DOHH2 (cell line): Measurements from ENCODE around the gene EML1.

ENCODE experiments used
- H3F3A ChIP-seq: fragments of 200-600 bp; sonication (generic), shearing (Covaris generic); 2 replicates; pipeline ENCODE4 v1.6.0; 2016; ENCODE audit warnings: antibody characterized with exemption, mild to moderate bottlenecking; ENCODE audit not compliant: control insufficient read depth, insufficient read depth
- H3K27ac ChIP-seq: fragments of 200-600 bp; sonication (generic); 2 replicates; pipeline ENCODE4 v1.5.1; 2014; ENCODE audit warnings: low read depth, mild to moderate bottlenecking, low read length, moderate library complexity
- H3K27me3 ChIP-seq: fragments of 200-600 bp; sonication (generic); 2 replicates; pipeline ENCODE4 v1.6.1; 2014; ENCODE audit warnings: mild to moderate bottlenecking, low read length, mixed read lengths; ENCODE audit not compliant: control insufficient read depth
- H3K36me3 ChIP-seq: fragments of 200-600 bp; sonication (generic); 2 replicates; pipeline ENCODE4 v1.6.1; 2014; ENCODE audit warnings: mild to moderate bottlenecking, low read length, moderate library complexity, mixed read lengths; ENCODE audit not compliant: control insufficient read depth
- H3K4me1 ChIP-seq: fragments of 200-600 bp; sonication (generic); 2 replicates; pipeline ENCODE4 v1.6.1; 2014; ENCODE audit warnings: mild to moderate bottlenecking, low read length, mixed read lengths; ENCODE audit not compliant: control insufficient read depth
- H3K4me2 ChIP-seq: fragments of 200-600 bp; sonication (generic); 2 replicates; pipeline ENCODE4 v1.6.0; 2014; ENCODE audit warnings: mild to moderate bottlenecking, low read length, moderate library complexity
- H3K4me3 ChIP-seq: fragments of 200-600 bp; sonication (generic); 2 replicates; pipeline ENCODE4 v1.5.1; 2014; ENCODE audit warnings: mild to moderate bottlenecking, low read length, mixed read lengths
- H3K79me2 ChIP-seq: fragments of 200-600 bp; sonication (generic); 2 replicates; pipeline ENCODE4 v1.6.1; 2014; ENCODE audit warnings: mild to moderate bottlenecking, low read length, mixed read lengths; ENCODE audit not compliant: control insufficient read depth
- H3K9me2 ChIP-seq: fragments of 200-600 bp; sonication (generic); replicated peaks from 2 replicates; pipeline ENCODE4 v1.6.1; 2014; ENCODE audit warnings: mild to moderate bottlenecking, low read length, mixed read lengths; ENCODE audit not compliant: control insufficient read depth
- H3K9me3 ChIP-seq: fragments of 200-600 bp; sonication (generic); 2 replicates; pipeline ENCODE4 v1.6.1; 2014; ENCODE audit warnings: antibody characterized with exemption, low read length, mixed read lengths; ENCODE audit not compliant: control insufficient read depth, insufficient read depth
- H4K20me1 ChIP-seq: fragments of 200-600 bp; sonication (generic); 2 replicates; pipeline ENCODE4 v1.6.0; 2014; ENCODE audit warnings: low read depth, mild to moderate bottlenecking, antibody characterized with exemption, low read length, moderate library complexity; ENCODE audit not compliant: control insufficient read depth, insufficient read depth
- CTCF ChIP-seq: fragments of 200-600 bp; sonication (generic); IDR thresholded peaks from one replicate; pipeline ENCODE4 v1.5.1; 2014; ENCODE audit warnings: antibody characterized with exemption, mild to moderate bottlenecking, low read depth, low read length; ENCODE audit not compliant: poor library complexity, severe bottlenecking
- EZH2phosphoT487 ChIP-seq: fragments of 200-600 bp; sonication (generic); IDR thresholded peaks from 2 replicates; pipeline ENCODE4 v1.6.1; 2017; ENCODE audit warnings: borderline replicate concordance, mild to moderate bottlenecking, antibody characterized with exemption, low read length, moderate library complexity, mixed read lengths

Gene EML1

GRCh38 chr14:99772371-99773283 is 20.6 kb upstream of the EML1 start:
- H3F3A ChIP-seq, result no peaks in the 10 kb centered on the region
- no peak overlapping the region for H3K4me3 ChIP-seq
- no peaks in the 10 kb centered on the region for H4K20me1 ChIP-seq
- H3K4me1 ChIP-seq, result 0 out of 2 replicates have a peak, but pooled peaks cover 3% of the 10 kb centered on the region
- TF ChIP-seq EZH2phosphoT487, result no peak
- no peak overlapping the region for H3K27ac ChIP-seq
- no peaks in the 10 kb centered on the region for H3K9me3 ChIP-seq
- H3K9me2 ChIP-seq, result no peaks in the 10 kb centered on the region
- peaks cover 2% of the 10 kb centered on the region; the same call in 1 of the 2 replicates for H3K27me3 ChIP-seq
- H3K4me2 ChIP-seq, result no peak overlapping the region
- H3K79me2 ChIP-seq, result no peaks in the 10 kb centered on the region
- H3K36me3 ChIP-seq, result no peaks in the 10 kb centered on the region

- H3K36me3 ChIP-seq, result no peaks in the 10 kb centered on the region
- peaks cover 7% of the 10 kb centered on the region for H3K27me3 ChIP-seq
- TF ChIP-seq EZH2phosphoT487 (no peak), CTCF (no peak)
- no peaks in the 10 kb centered on the region for H3K9me3 ChIP-seq
- no peaks in the 10 kb centered on the region for H3K79me2 ChIP-seq
- H3F3A ChIP-seq, result no peaks in the 10 kb centered on the region
- no peak overlapping the region for H3K27ac ChIP-seq
- H3K4me1 ChIP-seq, result 0 out of 2 replicates have a peak, but pooled peaks cover 3% of the 10 kb centered on the region
- no peak overlapping the region for H3K4me3 ChIP-seq
- H4K20me1 ChIP-seq, result no peaks in the 10 kb centered on the region
- no peaks in the 10 kb centered on the region for H3K9me2 ChIP-seq
- H3K4me2 ChIP-seq, result no peak overlapping the region
Measured at GRCh38 chr14:99773521-99774497, 19.4 kb upstream of the EML1 start.

- Histone ChIP-seq H3K27ac (no peak overlapping the region), H3K4me1 (0 out of 2 replicates have a peak, but pooled peaks cover 3% of the 10 kb centered on the region), H4K20me1 (no peaks in the 10 kb centered on the region), H3F3A (no peaks in the 10 kb centered on the region), H3K4me2 (no peak overlapping the region), H3K9me3 (no peaks in the 10 kb centered on the region), H3K36me3 (no peaks in the 10 kb centered on the region), H3K4me3 (no peak overlapping the region), H3K79me2 (no peaks in the 10 kb centered on the region), H3K9me2 (no peaks in the 10 kb centered on the region), H3K27me3 (peaks cover 7% of the 10 kb centered on the region)
- TF ChIP-seq EZH2phosphoT487 (no peak), CTCF (no peak)
Measured at GRCh38 chr14:99774556-99775307, 18.5 kb upstream of the EML1 start.
